GM18498 (cell line): Measurements from ENCODE around the gene RBFOX1.

ENCODE experiments used
- ATAC-seq: cut with Tn5 transposase; IDR thresholded peaks from one replicate; pipeline ENCODE4 v1.9.1; 2021; ENCODE audit warnings: mild to moderate bottlenecking, moderate library complexity; ENCODE audit not compliant: unreplicated experiment

The RBFOX1 gene

DNA sequence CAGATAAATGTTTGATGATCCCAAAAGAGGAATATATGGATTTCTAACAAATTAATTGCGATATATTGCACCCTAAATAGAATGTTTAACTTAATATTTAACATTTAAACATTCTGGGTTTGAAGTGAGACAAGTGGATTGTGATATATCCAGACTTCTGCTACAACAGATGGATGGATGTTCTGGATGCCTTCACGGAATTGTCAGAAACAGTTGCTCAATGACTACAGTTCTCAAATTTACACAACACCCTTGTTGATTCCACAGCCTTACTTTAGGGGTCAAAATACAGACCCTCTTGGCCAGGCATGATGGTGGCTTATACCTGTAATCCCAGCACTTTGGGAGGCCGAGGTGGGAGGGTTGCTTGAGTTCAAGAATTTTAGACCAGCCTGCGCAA lies 250.8 kb downstream of the RBFOX1 start:
- no peak for ATAC-seq

DNA sequence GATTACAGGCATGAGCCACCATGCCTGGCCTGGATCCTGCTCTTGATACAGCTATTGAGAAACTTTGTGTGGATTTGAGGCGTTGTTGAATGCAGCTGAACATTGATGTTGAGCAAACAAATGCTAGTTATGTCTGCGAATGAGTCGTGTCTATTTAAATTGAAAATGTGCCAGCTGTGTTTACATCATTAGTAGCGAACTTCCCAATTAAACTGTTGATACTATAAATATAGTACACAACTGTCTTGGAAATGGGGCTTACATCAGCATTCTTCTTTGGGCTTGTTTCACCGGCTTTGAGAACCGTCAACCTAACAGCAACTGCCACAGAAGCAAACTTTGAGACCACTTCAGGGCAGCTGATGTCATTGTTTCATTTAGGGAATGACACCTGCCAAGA lies 251.9 kb downstream of the RBFOX1 start:
- no peak for ATAC-seq

DNA sequence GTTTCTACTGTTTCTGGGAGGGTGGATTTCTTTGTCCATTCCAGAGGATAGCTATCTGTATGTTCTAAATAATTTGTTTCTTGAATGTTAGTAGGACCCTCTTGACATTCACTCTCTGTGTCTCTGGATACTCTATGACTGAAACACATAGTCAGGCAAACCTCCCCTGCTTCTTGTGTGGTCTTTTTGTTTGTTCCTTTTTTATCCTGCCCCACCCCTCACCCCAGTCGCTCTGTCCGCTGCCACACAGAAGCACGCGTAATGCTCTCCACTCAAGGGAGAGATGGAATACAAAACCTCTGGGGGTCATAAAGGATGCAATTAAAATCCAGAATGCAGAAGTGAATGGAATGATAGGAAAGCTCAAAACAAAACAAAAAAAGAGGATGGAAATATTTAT lies 253.1 kb downstream of the RBFOX1 start:
- no peak for ATAC-seq

DNA sequence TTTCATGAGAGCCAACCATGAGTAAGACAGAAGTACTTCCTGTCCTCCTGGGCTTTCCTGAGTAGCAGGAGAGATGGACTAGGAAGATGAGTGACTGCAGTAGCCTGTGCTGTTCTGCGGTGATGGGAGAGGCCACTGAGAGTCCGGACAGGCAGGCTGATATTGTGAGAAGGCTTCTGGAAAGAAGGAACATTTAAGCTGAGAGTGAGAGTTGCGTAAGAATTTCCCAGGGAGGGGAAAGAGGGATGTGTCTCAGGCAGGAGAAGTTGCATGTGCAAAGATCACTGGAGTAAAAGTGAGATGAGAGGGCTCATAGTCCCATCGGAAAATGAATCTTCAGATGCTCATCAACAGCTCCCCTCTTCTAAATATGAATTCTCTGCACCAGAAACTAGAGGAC lies 258.3 kb downstream of the RBFOX1 start:
- ATAC-seq, result no peak

DNA sequence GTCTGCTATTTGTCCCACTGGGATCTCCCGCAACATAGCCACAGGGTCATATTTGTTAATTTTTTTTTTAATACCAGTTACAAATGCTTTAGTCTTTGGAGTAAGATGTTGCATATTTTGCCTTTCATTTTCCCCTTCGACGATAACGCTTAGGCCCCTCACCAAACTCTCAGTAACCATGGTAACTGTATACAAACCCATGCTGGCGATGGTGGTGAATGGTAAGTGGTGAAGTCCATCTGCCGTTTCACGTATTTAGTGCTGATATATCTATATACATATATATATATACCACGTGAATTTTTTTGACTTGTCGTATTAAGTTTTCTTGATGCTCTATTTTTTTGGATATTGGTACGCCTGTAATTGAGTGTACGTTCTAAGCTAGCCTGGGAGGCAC lies 263.7 kb downstream of the RBFOX1 start:
- ATAC-seq, result no peak

DNA sequence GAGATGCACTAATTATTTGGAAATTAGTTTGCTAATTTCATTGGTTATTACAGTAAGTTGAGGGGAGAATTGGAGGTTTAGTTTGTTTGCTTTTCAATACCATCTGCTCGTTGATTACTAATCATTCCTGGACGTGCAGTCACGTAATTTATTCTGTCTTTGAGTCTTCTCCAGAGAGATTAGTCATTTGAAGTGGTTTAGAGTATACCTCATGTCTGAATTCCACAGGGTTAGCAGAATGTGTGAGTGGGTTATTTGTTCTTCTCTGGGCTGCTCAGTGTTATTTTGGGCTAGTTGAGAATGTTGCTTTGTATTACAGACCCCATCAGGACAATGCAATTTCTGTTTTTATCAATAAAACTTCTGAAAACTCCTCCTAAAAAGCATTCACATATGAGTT lies 265.0 kb downstream of the RBFOX1 start:
- no peak for ATAC-seq

DNA sequence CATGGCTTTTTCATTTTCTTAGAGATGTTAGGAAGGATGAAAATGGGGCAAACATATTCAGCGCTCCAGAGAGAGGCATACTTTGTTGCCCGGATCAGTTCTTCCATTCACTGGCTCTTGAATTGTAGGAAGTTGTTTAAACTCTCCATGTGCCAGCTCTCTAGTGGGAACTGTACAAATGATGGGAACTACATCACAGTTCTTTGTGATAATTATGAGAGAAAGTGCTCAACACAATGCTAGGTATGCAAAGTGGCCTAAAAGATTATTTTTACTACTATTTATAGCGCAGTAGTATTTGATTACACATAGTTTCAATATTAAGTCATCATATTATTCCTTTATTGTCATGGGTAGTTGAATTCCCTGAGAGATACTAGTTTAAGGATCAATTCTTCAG lies 268.5 kb downstream of the RBFOX1 start:
- ATAC-seq, result no peak

DNA sequence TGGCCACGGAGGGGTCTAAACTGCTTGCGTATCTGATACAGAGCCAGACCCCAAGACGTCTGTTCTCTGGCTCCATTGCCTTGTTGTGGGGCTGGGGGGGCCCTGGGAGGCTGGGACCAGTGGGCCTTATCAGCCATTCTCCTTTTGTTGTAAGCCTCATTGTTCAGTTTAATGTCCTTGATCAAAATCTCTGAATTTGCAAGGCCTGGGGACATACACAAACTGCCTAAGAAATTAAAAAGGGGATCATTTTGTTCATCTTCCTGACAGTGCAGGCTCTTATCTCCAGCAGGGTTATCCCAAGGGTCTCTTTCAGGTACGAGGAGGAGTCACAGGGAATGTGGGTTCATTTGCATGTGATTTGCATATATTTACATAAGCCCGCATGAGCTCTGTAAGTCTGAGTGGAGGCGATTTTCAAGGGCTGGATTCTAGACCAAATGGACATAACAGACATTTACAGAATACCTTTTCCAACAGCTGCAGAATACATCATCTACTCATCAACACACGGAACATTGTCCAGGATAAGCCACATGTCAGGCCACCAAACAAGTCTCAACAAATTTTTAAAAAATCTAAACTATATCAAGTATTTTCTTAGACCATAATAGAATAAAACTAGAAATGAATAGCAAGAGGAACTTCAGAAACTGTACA lies 269.8 kb downstream of the RBFOX1 start:
- ATAC-seq, result no peak

DNA sequence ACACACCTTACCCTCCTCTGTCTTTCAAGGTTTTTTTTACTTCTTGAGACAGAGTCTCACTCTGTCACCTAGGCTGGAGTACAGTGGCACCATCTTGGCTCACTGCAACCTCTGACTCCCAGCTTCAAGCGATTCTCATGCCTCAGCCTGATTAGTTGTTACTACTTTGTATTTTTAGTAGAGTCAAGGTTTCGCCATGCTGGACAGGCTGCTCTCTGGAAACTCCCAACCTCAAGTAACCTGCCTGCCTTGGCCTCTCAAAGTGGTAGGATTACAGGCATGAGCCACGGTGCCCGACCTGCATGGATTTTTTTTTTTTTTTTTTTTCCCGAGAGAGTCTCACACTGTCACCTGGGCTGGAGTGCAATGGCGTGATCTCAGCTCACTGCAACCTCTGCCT lies 273.2 kb downstream of the RBFOX1 start:
- no peak for ATAC-seq

DNA sequence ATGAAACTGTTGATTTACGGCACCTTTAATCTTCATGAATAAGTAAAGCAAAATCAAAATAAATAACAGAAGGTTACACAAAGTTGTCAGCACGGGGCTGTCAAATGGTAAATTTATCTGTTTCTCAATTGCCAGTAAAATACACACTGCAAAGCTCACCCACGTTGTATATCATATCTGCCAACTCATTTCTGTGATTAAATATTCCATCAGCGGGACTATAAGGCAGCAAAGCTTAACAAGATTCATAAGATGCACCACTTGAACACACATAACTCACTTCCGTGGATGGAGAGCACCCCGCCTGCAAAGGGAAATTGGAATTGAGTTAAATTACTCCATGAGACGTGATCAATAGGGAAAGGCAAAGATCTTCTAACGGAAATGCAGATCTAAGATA lies 280.0 kb downstream of the RBFOX1 start:
- ATAC-seq, result no peak

DNA sequence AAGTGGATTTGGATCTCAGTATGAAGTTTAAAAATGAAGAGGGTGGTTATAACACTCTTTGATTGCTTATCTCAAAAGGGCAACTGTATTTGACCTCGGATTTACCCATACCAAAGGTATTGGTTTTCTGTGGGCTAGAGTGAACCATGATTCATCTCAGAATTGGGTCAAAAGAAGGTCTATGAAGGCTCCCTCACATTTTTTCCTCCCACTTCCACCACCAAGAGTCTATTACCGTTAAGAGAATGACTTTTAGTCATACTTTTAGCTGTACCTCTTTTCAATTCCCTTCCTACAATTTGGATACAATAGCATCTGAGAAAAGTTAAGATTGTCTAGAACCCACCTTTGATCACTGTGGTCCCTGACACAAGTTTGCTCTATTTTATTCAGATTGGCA lies 280.9 kb downstream of the RBFOX1 start:
- ATAC-seq, result no peak

DNA sequence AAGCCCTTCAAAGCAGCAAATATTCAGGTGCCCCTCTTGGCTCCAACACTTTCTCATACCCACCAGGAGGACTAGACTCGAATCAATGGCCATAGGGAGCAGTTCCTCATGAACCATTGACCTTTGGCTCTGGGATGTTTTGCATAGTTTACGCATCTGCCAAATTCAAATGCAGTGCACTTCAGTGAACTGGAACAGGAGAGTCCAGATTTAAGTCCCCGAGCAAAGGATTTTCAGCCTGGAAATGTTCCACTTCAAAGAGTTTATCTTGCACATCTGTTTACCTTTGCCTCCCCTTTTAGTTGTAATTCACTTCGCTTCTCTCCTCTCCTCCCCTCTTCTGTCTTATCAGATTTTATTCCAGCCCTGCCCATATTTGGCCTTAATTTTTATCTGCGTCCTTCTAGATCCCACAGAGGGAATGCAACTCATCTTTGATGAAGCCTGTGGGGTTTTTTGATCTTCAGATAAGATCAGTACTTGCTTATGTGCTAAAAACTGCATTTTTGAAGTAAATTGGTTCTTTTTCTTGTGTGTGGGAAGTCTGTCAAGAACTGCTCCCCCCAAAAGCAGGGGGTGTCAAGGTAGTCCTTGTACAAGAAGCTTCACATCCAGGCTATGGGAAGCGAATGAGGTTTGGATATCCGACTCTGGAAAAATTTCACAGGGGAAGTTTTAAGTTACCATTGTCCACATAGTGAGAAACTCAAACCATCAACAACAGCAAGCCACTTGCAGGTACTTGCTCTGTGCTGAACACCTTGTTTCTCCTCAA lies 281.6 kb downstream of the RBFOX1 start:
- no peak for ATAC-seq

DNA sequence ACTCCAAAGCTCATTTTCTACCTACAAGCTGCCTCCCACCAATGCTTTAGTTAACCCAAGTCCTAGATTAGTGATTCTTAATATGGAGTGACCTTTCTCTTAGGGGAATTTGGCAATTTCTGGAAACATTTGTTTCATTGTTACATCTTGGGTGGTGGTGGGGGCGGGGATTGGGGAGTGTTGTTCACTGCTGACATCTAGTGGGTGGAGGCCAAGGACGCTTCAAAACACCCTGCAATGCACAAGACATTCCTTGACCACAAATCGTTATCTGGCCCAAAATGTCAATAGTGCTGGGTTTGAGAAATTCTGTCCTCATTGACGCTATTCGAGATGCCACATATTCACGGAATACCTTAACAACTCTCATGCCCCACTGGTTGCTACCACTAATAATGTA lies 282.9 kb downstream of the RBFOX1 start:
- no peak for ATAC-seq

DNA sequence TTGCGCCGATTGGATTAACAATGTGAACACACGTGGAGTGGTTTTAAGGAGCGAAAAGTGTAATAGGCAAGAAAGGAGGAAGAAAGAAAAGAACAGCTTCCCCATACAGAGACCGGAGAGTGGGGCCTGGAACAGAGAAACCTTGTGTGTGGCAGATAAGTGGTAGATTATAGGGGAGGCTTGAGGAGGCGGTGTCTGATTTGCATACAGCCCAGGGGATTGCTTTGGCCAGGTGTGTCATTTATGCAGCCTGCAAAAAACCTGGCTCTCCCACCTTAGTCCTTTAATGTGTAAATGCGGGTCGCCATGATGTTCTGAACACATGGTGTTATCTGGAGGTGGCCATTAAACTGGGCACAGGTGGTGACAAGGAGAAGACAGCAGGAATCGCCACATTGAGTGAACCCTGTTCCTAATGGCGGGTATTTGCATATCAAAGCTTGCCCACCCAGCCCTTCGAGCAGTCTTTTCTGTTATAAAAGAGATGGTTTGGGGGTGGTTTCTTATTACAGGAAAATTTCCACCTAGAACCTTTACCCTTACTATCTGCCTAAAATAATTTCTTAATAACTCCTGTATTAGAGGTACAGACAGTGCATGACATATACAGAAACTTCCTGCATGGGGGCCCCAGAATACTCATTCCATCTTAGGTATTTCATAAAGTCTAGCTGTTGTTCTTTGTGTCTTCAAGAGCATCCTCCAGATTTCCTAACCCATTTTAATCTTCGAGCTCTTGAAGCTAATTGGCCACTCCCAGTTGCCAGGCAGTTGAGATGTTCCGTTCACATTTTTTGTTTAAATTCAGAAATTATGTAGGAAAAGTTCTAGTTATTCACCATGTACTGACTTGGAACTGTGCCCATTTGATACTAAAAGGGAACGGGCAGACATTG lies 292.5 kb downstream of the RBFOX1 start:
- ATAC-seq, result no peak

DNA sequence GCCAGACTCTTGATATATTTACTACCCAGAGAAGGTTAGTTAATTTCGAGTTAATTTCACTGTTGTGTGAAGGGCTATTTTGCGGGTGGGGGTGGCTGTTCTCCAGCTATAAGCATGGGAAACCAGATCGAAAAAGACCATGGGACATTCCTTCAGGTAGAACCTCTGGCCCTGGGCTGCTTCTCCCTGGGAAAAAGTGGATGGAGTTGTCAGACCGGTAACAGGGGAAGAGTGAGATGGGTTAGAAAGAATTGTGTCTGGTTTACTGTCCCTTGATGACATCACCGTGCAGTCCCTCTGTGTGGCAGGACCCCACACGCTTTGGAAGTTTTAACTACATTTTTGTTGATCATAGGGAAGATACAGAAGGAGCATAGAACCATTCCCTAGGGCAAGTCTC lies 296.3 kb downstream of the RBFOX1 start:
- ATAC-seq, result no peak

DNA sequence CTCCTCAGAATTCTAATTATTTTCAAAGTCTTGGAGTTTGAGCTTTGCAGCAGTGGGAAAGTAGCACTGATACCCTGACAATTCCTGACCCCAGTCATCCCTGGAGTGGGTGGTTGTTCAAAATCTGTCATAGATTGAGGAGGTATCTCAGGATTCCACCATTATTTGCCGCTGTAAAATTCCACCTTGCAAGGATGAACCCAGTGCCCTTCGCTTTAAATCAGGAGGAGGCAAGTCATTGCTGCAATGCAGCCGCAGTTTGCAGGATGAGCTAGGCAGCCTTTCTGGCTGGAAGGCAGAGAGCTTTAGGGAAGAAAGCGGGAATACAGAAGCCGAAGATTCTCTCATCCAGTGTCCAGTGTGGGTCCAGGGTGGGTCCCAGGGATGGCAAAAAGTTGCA lies 296.9 kb downstream of the RBFOX1 start:
- ATAC-seq, result no peak

DNA sequence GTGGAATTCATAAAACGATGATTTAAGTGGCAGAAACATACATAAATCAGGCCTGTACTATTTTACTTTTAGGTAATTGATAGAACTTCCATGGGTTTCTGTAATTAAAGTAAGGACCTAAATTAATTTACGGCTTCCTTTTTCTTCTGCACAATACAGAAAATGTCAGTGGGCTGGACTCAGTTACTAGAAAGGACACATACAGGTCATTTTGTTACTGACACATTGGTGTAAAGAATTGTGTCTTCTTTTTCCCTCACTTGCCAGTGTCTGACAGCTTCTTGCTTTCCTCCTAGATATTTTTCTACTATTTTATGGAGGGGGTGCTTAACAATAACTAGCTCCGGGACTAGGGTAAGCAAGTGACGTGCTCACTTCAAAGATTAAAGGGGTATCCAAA lies 304.8 kb downstream of the RBFOX1 start:
- no peak for ATAC-seq

DNA sequence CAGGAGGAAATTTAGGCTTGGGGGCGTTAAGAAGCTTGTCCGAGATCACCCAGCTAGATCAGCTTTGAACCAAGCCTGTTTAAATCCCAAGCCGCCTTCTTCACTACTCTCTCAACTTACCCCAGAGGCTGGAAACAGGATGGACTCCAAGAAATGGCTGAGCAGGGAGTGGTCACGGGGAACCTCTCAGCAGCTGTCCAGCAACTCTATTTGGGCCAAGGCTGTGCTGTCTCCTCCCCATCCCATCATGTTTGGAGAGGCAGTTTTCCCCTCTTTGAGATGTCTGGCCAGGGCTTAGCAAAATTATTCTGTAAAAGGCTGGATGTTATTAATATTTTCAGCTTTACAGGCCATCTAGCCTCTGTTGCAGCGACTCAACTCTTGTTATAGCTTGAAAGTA lies 305.7 kb downstream of the RBFOX1 start:
- no peak for ATAC-seq

DNA sequence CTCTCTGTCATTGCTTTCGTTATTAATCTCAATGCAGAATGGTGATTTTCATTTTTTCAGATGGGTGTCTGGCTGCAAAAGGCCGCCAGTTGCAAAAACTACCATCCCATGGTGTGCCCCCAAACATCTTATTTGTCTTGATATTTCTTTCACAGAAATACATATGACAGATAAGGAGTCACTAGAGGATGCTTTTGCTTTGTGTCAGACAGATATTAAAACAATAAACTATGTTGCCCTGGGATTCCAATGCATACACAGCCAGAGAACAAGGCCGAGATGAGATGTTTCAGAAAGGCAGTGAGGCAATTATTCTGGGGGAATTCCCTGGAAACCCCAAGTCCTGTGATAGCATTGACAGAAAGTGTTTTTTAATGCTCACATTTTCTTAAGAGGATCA lies 307.7 kb downstream of the RBFOX1 start:
- ATAC-seq, result no peak

DNA sequence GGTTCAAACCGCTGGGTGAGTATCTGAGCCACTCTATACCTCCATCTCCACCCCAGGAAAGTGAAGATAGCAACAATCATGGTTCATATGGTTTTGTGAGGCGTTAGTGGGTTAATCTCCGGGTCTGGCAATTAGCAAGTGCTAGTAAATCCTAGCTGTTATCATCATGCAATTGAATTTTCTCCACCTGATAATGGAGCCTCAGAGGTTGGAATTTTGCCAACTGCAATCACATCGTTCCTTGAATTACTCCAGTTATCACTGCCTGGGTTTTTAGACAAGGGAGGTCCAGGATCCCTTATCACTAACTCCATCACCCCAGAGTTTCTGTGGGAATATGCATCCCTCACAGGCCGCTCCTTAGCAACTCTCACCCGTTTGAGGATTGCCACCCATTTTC lies 311.5 kb downstream of the RBFOX1 start:
- no peak for ATAC-seq

DNA sequence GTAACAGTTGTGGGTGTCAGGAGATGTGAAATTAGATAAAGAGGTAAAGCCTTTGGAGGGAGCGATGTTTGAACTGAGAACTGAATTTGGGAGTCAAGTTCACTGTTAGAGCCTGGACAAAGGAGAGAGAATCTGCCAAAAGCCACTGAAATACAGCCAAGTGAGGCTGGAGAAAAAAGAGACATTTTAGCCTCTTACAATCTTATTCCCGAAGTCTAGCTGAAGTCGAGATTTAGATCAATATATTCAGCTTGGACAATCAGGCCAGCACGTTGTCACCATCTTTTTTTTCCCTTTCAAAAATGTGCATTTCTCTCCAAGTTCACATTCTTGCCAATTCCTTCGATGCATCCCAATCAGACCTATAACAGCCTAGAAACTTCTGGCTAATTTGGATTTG lies 312.2 kb downstream of the RBFOX1 start:
- no peak for ATAC-seq
